ENCODE measurements around the gene TGM6. TPM values are rescaled to one million over a fixed set of nuclear protein-coding genes. Genes with fewer than 3 reads are reported as not detected.

The TGM6 gene
- total RNA-seq, 1 experiment from 2014 or later = not detected

DNA sequence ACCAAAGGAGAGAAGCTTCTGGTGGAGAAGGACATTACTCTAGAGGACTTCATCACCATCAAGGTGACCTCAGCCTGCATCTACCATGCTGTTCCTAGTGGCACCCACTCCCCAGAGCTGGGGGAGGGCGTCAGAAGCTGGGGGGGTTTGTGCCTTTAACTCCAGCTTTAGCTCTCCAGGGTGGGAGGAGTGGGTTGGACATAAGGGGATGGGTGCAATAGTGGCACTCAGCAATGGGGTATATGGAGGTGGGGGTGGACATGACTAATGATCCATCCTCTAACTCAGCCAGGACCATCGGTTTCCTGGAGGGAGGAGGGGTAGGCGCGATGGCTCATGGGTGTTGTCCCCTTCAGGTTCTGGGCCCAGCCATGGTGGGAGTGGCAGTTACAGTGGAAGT is 49.8 kb downstream of the TGM6 start (continued):
- no peak for TF ChIP-seq NR3C1 (CRISPR knock-in tag; conservative IDR thresholded peaks at IDR 0.05; ENCODE audit: low read depth)
- no peak for TF ChIP-seq GTF2I (CRISPR knock-in tag; conservative IDR thresholded peaks at IDR 0.05)
- no peak for TF ChIP-seq ZNF121 (CRISPR knock-in tag; IDR thresholded peaks at IDR 0.05)
- TF ChIP-seq ATF2 (CRISPR knock-in tag; IDR thresholded peaks at IDR 0.05; ENCODE audit: borderline replicate concordance, low read depth) = no peak

- POLR2A ChIA-PET = no interaction called here
- Mint-ChIP-seq H3K4me1 (no peaks in the 10 kb centered on the region), H3K27me3 (ENCODE audit: low read depth) (no peaks in the 10 kb centered on the region), H3K27ac (no peak overlapping the region), H3K9me3 (no peaks in the 10 kb centered on the region), H3K36me3 (no peaks in the 10 kb centered on the region), H3K4me3 (no peak overlapping the region)
- TF ChIP-seq E2F4 (CRISPR knock-in tag; IDR thresholded peaks at IDR 0.05; ENCODE audit: borderline replicate concordance, low read depth) (no peak), ZNF423 (CRISPR knock-in tag; IDR thresholded peaks at IDR 0.05) (no peak), TEAD1 (CRISPR knock-in tag; IDR thresholded peaks at IDR 0.05) (no peak), SMAD3 (CRISPR knock-in tag; IDR thresholded peaks at IDR 0.05; ENCODE audit: borderline replicate concordance) (no peak), FOXK1 (CRISPR knock-in tag; IDR thresholded peaks at IDR 0.05) (no peak), ZNF416 (CRISPR knock-in tag; IDR thresholded peaks at IDR 0.05) (no peak), JUN (CRISPR knock-in tag; IDR thresholded peaks at IDR 0.05) (no peak), HMGA2 (CRISPR knock-in tag; IDR thresholded peaks at IDR 0.05) (no peak), MAX (CRISPR knock-in tag; IDR thresholded peaks at IDR 0.05) (no peak), MXD4 (CRISPR knock-in tag; IDR thresholded peaks at IDR 0.05; ENCODE audit: borderline replicate concordance) (no peak), MYBL2 (CRISPR knock-in tag; IDR thresholded peaks at IDR 0.05) (no peak), TP53 (CRISPR knock-in tag; IDR thresholded peaks at IDR 0.05) (no peak), SMAD4 (CRISPR knock-in tag; IDR thresholded peaks at IDR 0.05) (no peak), ARID4B (CRISPR knock-in tag; IDR thresholded peaks at IDR 0.05; ENCODE audit: borderline replicate concordance) (no peak), KAT7 (CRISPR knock-in tag; IDR thresholded peaks at IDR 0.05; ENCODE audit: borderline replicate concordance) (no peak), ZNF512 (CRISPR knock-in tag; IDR thresholded peaks at IDR 0.05; ENCODE audit: borderline replicate concordance) (no peak), TCF7 (CRISPR knock-in tag; IDR thresholded peaks at IDR 0.05; ENCODE audit: low read depth) (no peak)
- TF ChIP-seq, protein P1, sequence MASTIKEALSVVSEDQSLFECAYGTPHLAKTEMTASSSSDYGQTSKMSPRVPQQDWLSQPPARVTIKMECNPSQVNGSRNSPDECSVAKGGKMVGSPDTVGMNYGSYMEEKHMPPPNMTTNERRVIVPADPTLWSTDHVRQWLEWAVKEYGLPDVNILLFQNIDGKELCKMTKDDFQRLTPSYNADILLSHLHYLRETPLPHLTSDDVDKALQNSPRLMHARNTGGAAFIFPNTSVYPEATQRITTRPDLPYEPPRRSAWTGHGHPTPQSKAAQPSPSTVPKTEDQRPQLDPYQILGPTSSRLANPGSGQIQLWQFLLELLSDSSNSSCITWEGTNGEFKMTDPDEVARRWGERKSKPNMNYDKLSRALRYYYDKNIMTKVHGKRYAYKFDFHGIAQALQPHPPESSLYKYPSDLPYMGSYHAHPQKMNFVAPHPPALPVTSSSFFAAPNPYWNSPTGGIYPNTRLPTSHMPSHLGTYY (CRISPR knock-in tag; IDR thresholded peaks at IDR 0.05) = no peak
- TF ChIP-seq, protein P2, sequence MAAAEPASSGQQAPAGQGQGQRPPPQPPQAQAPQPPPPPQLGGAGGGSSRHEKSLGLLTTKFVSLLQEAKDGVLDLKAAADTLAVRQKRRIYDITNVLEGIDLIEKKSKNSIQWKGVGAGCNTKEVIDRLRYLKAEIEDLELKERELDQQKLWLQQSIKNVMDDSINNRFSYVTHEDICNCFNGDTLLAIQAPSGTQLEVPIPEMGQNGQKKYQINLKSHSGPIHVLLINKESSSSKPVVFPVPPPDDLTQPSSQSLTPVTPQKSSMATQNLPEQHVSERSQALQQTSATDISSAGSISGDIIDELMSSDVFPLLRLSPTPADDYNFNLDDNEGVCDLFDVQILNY (CRISPR knock-in tag; IDR thresholded peaks at IDR 0.05) = no peak
- ATAC-seq (no peak), DNase-seq (ENCODE audit: low spot score) (no peak)
- CTCF ChIA-PET = no interaction called here
Observed at GRCh38 chr20:2431185-2431584, 50.5 kb downstream of the TGM6 start.

All from WTC11 (cell line).